Erythroblast (primary cell): ENCODE measurements around the gene CDKL1.

Source experiments
- GATA1 ChIP-seq: IDR thresholded peaks from 2 replicates; pipeline ENCODE4 v1.6.1; 2011; ENCODE audit warnings: low read depth, mild to moderate bottlenecking, control low read depth, low read length, moderate library complexity
- POLR2A ChIP-seq: IDR thresholded peaks from 2 replicates; pipeline ENCODE4 v1.6.1; 2011; ENCODE audit warnings: mild to moderate bottlenecking, low read length

DNA sequence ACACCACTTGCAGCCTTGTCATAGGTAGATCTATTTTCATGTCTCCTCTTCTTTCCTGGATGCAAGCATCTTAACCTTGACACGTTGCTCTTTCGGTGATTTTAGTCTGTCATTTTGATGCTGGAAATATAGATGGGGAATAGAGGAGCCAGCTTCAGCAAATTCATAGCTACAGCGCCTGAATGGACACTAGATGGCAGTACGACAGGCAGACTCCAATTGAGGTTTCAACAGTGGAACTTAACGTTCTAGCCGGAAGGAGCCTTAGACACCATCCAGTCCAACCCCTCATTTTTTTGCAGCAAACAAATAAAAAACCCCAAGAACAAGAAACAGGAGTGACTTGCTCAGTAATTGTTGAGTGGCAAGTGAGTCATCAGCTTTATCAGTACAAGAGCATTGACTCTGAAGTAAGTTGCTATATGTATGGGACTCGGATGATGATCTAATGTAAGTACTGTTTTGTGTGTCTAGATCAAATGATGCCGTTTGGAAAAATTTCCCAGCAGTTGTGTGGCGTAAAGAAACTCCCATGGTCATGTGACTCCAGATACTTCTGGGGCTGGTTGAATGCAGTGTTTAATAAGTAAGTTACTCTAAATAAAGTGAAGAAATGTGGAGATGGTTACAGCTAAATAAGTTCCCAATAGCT is 75.5 kb downstream of the CDKL1 start:
- TF ChIP-seq POLR2A (peak; percentile 80), GATA1 (no peak)
